Activated CD4-positive, alpha-beta T cell treated with anti-CD3 and anti-CD28 coated beads, Interleukin-2, amount 10 ng/mL, durations not matched to agents 24 days and 14 days (primary cell): Measurements from ENCODE around the gene SRP68. TPM values are rescaled to one million over a fixed set of nuclear protein-coding genes. Genes with fewer than 3 reads are reported as not detected.
A peak's percentile ranks its signal among the peaks of the same experiment; 100 is the strongest.

ENCODE experiments used
- DNase-seq: peaks from one replicate; pipeline ENCODE4 v3.0.0; 2022
- H3K27ac Mint-ChIP-seq: one replicate; pipeline ENCODE4 v1.8.0; 2022; ENCODE audit warnings: mild to moderate bottlenecking, mixed read lengths
- H3K27me3 Mint-ChIP-seq: one replicate; pipeline ENCODE4 v1.8.0; 2022; ENCODE audit warnings: mixed read lengths
- H3K36me3 Mint-ChIP-seq: one replicate; pipeline ENCODE4 v1.8.0; 2022; ENCODE audit warnings: low read depth, mild to moderate bottlenecking, mixed read lengths
- H3K4me1 Mint-ChIP-seq: one replicate; pipeline ENCODE4 v1.8.0; 2021; ENCODE audit warnings: mixed read lengths
- H3K4me3 Mint-ChIP-seq: one replicate; pipeline ENCODE4 v1.8.0; 2022; ENCODE audit warnings: mild to moderate bottlenecking, moderate library complexity, mixed read lengths
- H3K9me3 Mint-ChIP-seq: one replicate; pipeline ENCODE4 v1.8.0; 2021; ENCODE audit warnings: mixed read lengths
- intact Hi-C: fragments of 100-400 bp; cut with micrococcal nuclease; formaldehyde crosslinking; loops from one replicate; pipeline ENCODE4 v1.15.1; 2023
- total RNA-seq: library from RNA; stranded (reverse); gene quantifications from 2 replicates; pipeline ENCODE4 v1.2.3, GENCODE V29; 2022

The SRP68 gene
- total RNA-seq, result 169 and 170 TPM in 2 replicates

DNA sequence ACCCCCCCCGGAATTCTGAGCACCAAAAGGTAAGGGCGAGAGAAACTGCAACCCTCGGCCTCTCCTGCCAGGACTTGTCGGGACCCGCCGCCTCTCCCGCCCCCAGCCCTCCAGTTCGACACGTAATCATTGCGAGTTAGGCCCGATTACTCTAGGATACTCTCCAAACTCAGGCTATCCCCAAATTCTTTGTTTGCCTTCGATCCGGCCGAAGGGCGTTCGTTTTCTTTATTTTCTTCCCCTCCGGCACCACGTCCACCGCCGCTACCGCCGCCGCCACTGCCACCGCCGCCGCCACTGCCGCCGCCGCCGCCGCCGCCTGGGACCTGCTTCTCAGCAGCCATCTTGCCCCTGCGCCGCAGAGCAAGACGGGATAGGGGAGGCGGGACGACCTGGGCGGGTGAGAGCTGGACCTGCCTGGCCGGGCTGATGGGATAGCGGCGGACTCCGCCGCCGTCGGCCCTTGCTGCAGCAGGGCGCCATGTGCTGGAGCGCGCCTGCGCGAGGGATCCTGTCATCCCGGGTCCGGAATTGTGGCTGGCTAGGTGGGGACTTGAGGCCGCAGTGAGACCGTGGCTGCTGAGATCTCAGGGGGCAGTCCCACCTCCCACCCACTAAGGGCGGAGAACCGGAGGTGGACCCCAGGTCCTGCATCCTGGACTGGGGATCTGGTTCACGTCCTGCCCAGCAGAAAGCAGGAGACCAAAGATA lies at the start of gene SRP68:
Gene SRP68 (minus strand): TSS at position 370 of the 711 bp plus-strand sequence. CDS start 26 bp downstream, at position 344.
- intact Hi-C loops, result loop anchor here (1.0 to 10.0 kb wide), 6 partner anchors 8 to 662 kb away; partner anchors contain the start of genes MFSD11, MRPL38, PRPSAP1 and SRSF2
- Mint-ChIP-seq H3K4me1 (peaks cover 36% of the 10 kb centered on the region), H3K9me3 (no peaks in the 10 kb centered on the region)

DNA sequence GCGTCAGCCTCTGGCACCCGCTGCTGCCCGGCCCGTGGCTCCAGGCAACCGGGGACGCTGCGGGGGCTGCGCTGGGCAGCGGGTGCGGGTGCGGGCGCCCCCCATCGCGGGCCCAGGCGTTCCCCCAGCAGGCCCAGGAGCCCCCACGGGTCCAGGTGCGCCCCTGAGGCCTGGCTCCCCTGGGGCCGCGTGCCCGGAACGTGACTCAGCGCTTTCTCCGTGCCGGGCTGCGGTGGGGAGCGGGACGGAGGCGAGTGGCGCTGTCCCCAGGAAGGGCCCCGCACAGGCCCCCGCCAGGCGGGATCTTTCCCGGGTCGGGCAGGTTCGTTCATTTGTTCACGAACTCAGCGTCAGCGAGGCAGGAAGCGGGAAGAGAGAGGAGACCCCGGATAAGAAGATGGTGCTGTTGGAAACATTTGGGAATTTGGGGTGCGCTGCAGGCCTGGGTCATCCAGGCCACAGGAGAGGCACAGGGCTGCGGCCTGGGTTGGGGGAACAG lies 49.7 kb upstream of the SRP68 start:
- Mint-ChIP-seq H3K36me3 (no peaks in the 10 kb centered on the region), H3K4me3 (peak overlapping the region; percentile 47), H3K27ac (peak overlapping the region; percentile 72), H3K4me1 (peaks cover 24% of the 10 kb centered on the region), H3K27me3 (no peaks in the 10 kb centered on the region), H3K9me3 (no peaks in the 10 kb centered on the region)
- DNase-seq, result peak; percentile 69
- intact Hi-C loops, result loop anchor here (1.0 to 5.0 kb wide), 4 partner anchors 59 to 175 kb away; no protein-coding TSS in a partner anchor

More for the DNA sequence above, at the start of gene SRP68:
- H3K27me3 Mint-ChIP-seq, result peaks cover 29% of the 10 kb centered on the region
- peaks cover 17% of the 10 kb centered on the region for H3K36me3 Mint-ChIP-seq
- DNase-seq, result peak; percentile 96
- H3K4me3 Mint-ChIP-seq, result peak within 1 kb of the TSS; percentile 99
- H3K27ac Mint-ChIP-seq, result peak within 1 kb of the TSS; percentile 100

DNA sequence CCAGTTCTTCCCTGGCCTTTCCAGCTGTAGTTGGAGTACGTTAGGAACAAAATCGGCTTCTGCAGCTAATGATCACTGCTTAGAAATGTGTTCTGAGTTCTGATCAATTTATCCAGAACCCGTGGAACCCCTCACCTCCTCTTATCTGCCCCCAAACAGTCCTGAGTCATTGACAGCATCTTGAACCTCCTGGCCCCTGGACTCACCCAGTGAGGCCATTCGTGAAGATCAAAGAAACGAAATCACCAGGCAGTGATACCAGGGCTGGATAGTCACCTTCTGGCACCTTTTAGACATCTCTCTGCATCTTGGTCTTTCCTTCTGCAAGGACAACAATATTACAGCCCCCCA lies 48.3 kb upstream of the SRP68 start:
- H3K36me3 Mint-ChIP-seq, result no peaks in the 10 kb centered on the region
- no peaks in the 10 kb centered on the region for H3K9me3 Mint-ChIP-seq
- peaks cover 11% of the 10 kb centered on the region for H3K4me1 Mint-ChIP-seq
- H3K4me3 Mint-ChIP-seq, result no peak overlapping the region
- peak overlapping the region; percentile 57 for H3K27ac Mint-ChIP-seq
- no peaks in the 10 kb centered on the region for H3K27me3 Mint-ChIP-seq
- intact Hi-C loops, result loop anchor here (1.0 to 5.0 kb wide), 4 partner anchors 60 to 177 kb away; no protein-coding TSS in a partner anchor
- no peak for DNase-seq

DNA sequence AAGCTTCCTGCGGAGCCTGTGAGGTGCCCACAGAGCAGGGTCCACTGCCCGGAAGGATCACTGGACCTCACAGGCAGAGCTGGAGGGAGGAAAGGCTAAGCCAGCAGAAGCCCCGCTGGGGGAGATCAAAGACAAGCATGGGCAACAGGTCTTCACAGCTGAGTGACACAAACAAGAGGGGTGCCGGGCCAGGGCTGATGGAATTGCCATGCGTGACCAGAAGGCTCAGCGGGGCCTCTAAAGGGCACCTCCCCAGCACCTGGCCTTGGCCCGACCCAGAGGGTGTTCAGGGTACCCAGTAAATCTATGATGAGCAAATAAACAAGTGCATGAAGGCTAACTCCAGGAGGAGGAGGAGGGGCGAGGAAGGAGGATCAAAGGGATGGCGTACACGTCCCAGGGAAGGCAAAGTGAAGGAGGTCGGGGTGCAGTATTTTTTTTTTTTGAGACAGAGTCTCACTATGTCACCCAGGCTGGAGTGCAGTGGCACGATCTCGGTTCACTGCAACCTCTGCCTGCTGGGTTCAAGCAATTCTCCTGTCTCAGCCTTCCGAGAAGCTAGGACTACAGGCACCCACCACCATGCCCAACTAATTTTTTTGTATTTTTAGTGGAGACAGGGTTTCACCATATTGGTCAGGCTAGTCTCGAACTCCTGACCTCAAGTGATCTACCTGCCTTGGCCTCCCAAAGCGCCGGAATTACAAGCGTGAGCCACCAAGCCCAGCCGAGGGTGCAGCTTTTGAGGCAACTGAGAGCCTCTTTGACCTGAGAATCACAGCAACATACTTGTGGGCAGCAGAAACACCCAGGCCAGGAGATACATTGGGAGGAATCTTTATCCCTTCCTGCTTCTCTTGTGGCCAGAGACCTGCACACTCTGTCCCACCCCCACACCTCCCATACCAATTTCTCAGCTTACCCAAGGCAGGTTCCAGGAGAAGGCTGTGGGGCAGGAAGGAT lies 47.4 kb upstream of the SRP68 start:
- Mint-ChIP-seq H3K9me3 (no peaks in the 10 kb centered on the region), H3K36me3 (no peaks in the 10 kb centered on the region), H3K27ac (no peak overlapping the region), H3K4me3 (no peak overlapping the region), H3K4me1 (peaks cover 10% of the 10 kb centered on the region), H3K27me3 (no peaks in the 10 kb centered on the region)
- intact Hi-C loops, result loop anchor here (2.0 to 5.0 kb wide), 3 partner anchors 61 to 178 kb away; no protein-coding TSS in a partner anchor
- DNase-seq, result no peak

DNA sequence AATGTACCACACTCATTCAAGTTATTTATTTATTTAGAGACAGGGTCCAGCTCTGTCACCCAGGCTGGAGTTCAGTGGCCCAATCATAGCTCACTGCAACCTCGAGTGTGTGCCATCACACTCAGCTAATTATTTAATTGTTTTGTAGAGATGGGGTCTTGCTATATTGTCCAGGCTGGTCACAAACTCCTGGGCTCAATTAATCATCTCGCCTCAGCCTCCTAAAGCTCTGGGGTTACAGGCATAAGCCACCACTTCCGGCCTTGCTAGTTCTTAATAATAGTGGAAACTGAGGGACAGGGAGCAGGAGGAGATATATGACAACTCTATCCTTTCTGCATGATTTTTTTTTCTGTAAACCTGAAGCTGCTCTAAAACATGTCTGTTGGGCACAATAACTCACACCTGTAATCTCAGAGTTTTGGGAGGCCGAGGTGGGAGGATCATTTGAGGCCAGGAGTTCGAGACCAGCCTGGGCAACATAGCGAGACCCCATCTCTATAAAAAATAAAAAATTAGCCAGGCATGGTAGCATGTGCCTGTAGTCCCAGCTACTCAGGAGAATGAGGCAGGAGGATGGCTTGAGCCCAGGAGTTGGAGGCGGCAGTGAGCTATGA lies 42.9 kb upstream of the SRP68 start:
- Mint-ChIP-seq H3K4me1 (no peaks in the 10 kb centered on the region), H3K36me3 (no peaks in the 10 kb centered on the region), H3K27me3 (peaks cover 6% of the 10 kb centered on the region), H3K9me3 (no peaks in the 10 kb centered on the region), H3K4me3 (no peak overlapping the region), H3K27ac (no peak overlapping the region)
- intact Hi-C loops, result no loop called here
- no peak for DNase-seq

DNA sequence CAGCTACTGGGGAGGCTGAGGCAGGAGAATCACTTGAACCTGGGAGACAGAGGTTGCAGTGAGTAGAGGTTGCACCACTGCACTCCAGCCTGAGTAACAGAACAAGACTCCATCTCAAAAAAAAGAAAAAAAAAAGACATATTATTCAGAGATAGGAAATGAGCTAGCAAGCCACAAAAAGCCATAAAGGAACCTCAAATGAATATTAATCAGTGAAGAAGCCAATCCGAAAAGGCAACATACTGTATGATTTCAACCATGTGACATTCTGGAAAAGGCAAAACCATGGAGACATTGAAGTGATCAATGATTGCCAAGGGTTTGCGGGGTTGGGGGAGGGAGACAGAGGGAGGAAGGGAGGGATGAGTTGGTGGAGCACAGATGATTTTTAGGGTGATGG lies 39.6 kb upstream of the SRP68 start:
- intact Hi-C loops, result no loop called here
- no peak overlapping the region for H3K27ac Mint-ChIP-seq
- peaks cover 6% of the 10 kb centered on the region for H3K27me3 Mint-ChIP-seq
- no peaks in the 10 kb centered on the region for H3K4me1 Mint-ChIP-seq
- no peak overlapping the region for H3K4me3 Mint-ChIP-seq
- H3K36me3 Mint-ChIP-seq, result no peaks in the 10 kb centered on the region
- DNase-seq, result no peak
- H3K9me3 Mint-ChIP-seq, result no peaks in the 10 kb centered on the region

DNA sequence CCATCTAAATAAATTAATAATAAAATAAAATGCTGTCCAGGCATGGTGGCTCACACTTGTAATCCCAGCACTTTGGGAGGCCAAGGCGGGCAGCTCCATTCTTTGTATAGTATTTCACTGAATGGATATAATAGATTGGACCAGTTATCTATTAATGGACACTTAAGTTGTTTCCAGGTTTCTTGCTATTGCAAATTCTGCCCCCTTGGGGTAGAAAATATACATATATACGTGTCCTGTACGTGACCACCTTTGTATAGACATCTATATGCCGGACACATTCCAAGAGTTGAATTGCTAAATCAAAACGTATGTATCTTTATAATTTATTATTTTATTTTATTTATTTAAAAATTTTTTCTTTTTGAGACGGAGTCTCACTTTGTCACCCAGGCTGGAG lies 35.2 kb upstream of the SRP68 start:
- no peaks in the 10 kb centered on the region for H3K9me3 Mint-ChIP-seq
- peaks cover 4% of the 10 kb centered on the region for H3K27me3 Mint-ChIP-seq
- no peak overlapping the region for H3K27ac Mint-ChIP-seq
- peaks cover 8% of the 10 kb centered on the region for H3K4me1 Mint-ChIP-seq
- H3K36me3 Mint-ChIP-seq, result peaks cover 3% of the 10 kb centered on the region
- no peak overlapping the region for H3K4me3 Mint-ChIP-seq
- intact Hi-C loops, result loop anchor here (10.0 kb wide), 1 partner anchor 203 kb away; the partner anchor contains the start of gene MRPL38
- DNase-seq, result no peak

DNA sequence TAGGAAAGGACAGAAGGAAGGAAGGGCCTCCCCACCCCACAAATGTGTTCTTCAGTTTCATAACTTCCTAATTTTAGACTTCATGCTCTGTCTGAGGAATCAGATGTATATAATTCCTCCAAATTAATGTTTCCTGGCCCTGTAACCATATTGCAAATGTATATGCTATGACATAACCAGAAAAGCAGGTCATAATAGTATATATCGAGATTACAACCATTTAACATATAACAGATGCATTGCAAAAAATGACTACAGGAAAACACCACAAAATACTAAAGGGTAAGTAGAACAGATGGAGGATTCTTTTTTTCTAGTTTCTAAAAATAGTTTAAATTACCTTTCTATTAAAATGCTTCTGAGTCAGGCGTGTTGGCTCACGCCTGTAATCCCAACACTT lies 34.4 kb upstream of the SRP68 start:
- Mint-ChIP-seq H3K9me3 (no peaks in the 10 kb centered on the region), H3K4me1 (peaks cover 14% of the 10 kb centered on the region), H3K36me3 (peaks cover 3% of the 10 kb centered on the region), H3K4me3 (no peak overlapping the region), H3K27me3 (no peaks in the 10 kb centered on the region), H3K27ac (no peak overlapping the region)
- DNase-seq, result no peak
- intact Hi-C loops, result loop anchor here (10.0 kb wide), 1 partner anchor 202 kb away; the partner anchor contains the start of gene MRPL38

DNA sequence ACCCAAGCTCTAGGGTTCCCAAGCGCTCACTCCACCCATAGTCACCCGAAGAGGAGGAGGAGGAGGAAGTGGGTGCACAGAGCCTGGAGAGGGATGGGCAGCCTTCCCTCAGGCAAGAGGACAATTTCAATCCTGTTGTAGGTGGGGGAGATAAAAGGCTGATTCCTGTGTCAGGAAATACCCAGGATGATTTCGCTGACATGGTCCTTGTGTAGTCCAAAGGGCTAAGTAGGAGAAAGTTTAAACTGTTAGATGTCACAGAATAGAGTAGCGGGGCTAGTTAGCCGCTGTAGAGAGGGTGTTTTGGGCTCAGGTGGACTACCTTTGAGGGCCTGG lies 32.5 kb upstream of the SRP68 start:
- H3K27me3 Mint-ChIP-seq, result no peaks in the 10 kb centered on the region
- peaks cover 20% of the 10 kb centered on the region for H3K4me1 Mint-ChIP-seq
- H3K36me3 Mint-ChIP-seq, result peaks cover 13% of the 10 kb centered on the region
- DNase-seq, result no peak
- intact Hi-C loops, result loop anchor here (10.0 kb wide), 1 partner anchor 200 kb away; the partner anchor contains the start of gene MRPL38
- peak overlapping the region; percentile 70 for H3K27ac Mint-ChIP-seq
- H3K4me3 Mint-ChIP-seq, result peak overlapping the region; percentile 99
- H3K9me3 Mint-ChIP-seq, result no peaks in the 10 kb centered on the region

DNA sequence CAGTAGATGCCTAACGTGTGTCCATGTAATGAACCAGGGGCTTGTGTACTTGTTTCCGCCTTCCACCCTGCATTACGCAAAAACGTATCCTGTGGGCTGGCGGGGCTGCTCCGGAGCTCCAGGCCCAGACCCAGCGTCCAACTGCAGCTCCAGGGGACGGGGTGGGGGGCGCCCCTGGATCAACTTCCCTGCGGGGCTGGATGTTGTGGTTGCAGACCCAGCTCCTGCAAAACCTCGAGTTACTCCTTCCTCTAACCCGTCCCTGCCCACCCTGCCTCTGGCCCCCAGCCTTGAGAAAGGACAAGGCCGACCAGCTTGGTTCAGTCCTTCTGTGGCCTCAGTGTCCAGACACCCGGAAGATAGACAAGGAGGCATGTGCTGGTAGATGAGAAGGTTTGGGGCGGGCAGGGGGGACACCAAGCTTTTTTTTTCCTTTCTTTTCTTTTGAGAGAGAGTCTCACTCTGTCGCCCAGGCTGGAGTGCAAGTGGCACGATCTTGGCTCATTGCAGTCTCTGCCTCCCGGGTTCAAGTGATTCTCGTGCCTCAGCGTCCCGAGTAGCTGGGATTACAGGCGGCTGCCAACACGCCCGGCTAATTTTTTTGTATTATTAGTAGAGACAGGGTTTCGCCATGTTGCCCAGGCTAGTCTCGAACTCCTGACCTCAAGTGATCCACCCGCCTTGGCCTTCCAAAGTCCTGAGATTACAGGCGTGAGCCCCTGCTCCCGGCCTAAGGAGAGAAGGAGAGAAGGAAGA lies 32.0 kb upstream of the SRP68 start:
- Mint-ChIP-seq H3K9me3 (no peaks in the 10 kb centered on the region), H3K36me3 (peaks cover 19% of the 10 kb centered on the region), H3K4me3 (peak overlapping the region; percentile 99), H3K27ac (peak overlapping the region; percentile 97), H3K4me1 (peaks cover 20% of the 10 kb centered on the region), H3K27me3 (no peaks in the 10 kb centered on the region)
- intact Hi-C loops, result loop anchor here (10.0 kb wide), 1 partner anchor 200 kb away; the partner anchor contains the start of gene MRPL38
- DNase-seq, result no peak

DNA sequence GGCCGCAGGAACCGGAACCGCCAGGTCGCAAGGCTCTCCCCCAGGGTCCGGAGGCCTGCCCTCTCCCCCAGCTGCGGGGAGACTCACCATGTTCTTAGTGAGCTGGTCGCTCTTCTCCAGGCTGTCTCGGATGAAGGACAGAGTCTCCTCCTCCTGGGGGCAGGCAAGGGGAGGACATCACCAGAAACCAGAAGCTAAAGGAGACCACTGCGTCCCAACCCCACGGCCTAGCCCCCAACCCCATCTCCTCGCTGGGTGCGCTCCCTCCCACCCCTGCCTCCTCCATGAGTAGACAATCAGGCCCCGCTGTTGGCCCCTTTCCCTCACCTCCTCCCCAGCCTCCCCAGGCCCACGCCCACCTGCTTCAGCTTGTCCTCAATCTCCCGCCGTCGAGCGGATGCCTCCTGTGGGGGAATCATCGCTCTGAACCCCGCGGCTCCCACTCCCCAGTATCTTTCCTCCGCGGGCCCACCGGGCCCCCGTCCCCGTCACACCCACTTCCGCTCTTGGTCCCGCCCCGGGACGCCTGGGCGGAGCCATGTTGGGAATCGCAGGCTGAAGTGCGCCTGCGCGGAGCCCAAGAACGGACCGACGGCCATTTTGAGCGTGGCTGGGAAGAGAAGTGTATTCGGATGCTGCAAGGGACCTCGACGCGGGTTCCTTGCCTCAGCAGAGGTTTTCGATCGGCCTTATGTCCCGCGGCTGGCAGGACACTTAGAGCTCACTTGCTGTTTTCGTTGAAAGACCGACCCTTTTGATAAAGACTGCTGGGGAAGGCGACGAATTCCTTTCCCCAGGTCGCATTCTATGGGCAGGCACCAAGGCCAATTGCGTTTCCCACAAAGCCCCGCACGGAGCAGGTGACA lies 31.2 kb upstream of the SRP68 start, which contains the start of gene EXOC7:
Gene EXOC7 (minus strand): TSS at position 514 of the 866 bp plus-strand sequence. CDS start 95 bp downstream, at position 419.
- DNase-seq, result peak; percentile 99

DNA sequence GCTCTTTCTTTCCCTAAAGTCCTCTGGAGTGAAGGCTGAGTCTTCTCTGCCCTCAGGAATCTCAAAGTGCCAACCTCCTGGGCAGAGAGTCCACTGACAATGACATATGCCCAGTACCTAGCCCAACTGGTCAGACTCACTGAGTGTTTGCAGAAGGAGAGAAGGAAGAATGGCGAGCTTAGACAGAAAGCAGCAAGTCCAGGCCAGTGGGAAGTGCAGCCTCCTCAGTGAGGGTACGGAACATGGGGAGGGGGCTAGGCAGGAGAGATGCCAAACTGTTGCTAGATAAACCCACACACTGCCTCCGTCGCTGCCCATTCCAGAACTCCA lies 30.6 kb upstream of the SRP68 start:
- Mint-ChIP-seq H3K36me3 (peaks cover 25% of the 10 kb centered on the region), H3K4me3 (peak overlapping the region; percentile 99), H3K4me1 (peaks cover 20% of the 10 kb centered on the region), H3K9me3 (no peaks in the 10 kb centered on the region), H3K27ac (peak overlapping the region; percentile 97), H3K27me3 (no peaks in the 10 kb centered on the region)
- DNase-seq, result no peak
- intact Hi-C loops, result loop anchor here (1.0 to 10.0 kb wide), 3 partner anchors 32 to 198 kb away; partner anchors contain the start of gene MRPL38

More for the DNA sequence above, 31.2 kb upstream of the SRP68 start, which contains the start of gene EXOC7:
- Mint-ChIP-seq H3K9me3 (no peaks in the 10 kb centered on the region), H3K4me1 (peaks cover 20% of the 10 kb centered on the region), H3K4me3 (peak within 1 kb of the TSS; percentile 99), H3K27me3 (no peaks in the 10 kb centered on the region), H3K27ac (peak within 1 kb of the TSS; percentile 97), H3K36me3 (peaks cover 23% of the 10 kb centered on the region)
- intact Hi-C loops, result loop anchor here (1.0 to 10.0 kb wide), 3 partner anchors 32 to 199 kb away; partner anchors contain the start of gene MRPL38
